Adipose tissue (tissue), 3 donors: Measurements from ENCODE around the gene SPACDR. TPM values are rescaled to one million over a fixed set of nuclear protein-coding genes. Genes with fewer than 3 reads are reported as not detected.
"Not testable (repeated sequence)": the region's sequence is repeated elsewhere in the genome, so short reads cannot be mapped to it uniquely, and the experiment has no call there.

ENCODE experiments used
- H3K27ac ChIP-seq: one replicate; pipeline ENCODE4 v1.5.1; 2013; ENCODE audit warnings: low read depth, low read length
- WGBS, 3 donors: extraction: QIAGEN DNeasy Blood & Tissue Kit; methylation state at CpG; one replicate each; pipeline ENCODE4 v1.1.7; 2013; 5-methylcytosine and 5-hydroxymethylcytosine counted together
- polyA plus RNA-seq, 3 donors: library from polyadenylated mRNA; stranded (reverse); fragments of 200-250 nt; gene quantifications; one replicate each; pipeline ENCODE4 v1.2.3, GENCODE V29; 2013
- donor health status: healthy with polysubstance abuse.
- donor health status: Bipolar disorder and iron deficiency.
- donor health status: healthy.

SPACDR gene
- polyA plus RNA-seq, 3 donors = 0.13 to 0.28 TPM; not detected in 1

- no peak overlapping the region for H3K27ac ChIP-seq
- 91 to 93% (median 93%) methylated on average over 11 of the region's 11 CpGs for WGBS, 3 donors
These were observed 22.2 kb downstream of the SPACDR start for GRCh38 chr7:100441641-100442535.

GRCh38 chr7:100439244-100439643 is 24.8 kb downstream of the SPACDR start:
- not testable (repeated sequence) for H3K27ac ChIP-seq
- 88 to 91% (median 91%) methylated on average over 7 of the region's 7 CpGs for WGBS, 3 donors

GRCh38 chr7:100438731-100439130 is 25.3 kb downstream of the SPACDR start:
- WGBS, 3 donors = 87 to 94% (median 94%) methylated on average over 8 of the region's 8 CpGs

GRCh38 chr7:100438172-100438571 is 25.9 kb downstream of the SPACDR start:
- H3K27ac ChIP-seq = no peak overlapping the region

More at GRCh38 chr7:100438731-100439130, 25.3 kb downstream of the SPACDR start:
- not testable (repeated sequence) for H3K27ac ChIP-seq

GRCh38 chr7:100437150-100438100 is 26.6 kb downstream of the SPACDR start:
- no peak overlapping the region for H3K27ac ChIP-seq
- WGBS, 3 donors = 88 to 92% (median 88%) methylated on average over 28 of the region's 28 CpGs

More at GRCh38 chr7:100438172-100438571, 25.9 kb downstream of the SPACDR start:
- WGBS, 3 donors = 42 to 55% (median 52%) methylated on average over 2 of the region's 2 CpGs

- H3K27ac ChIP-seq = peak overlapping the region; percentile 83
- 1 to 2% (median 1%) methylated on average over 64 to 81 of the region's 81 CpGs for WGBS, 3 donors
These were observed 28.4 kb downstream of the SPACDR start for GRCh38 chr7:100435401-100436304.

- H3K27ac ChIP-seq = no peak overlapping the region
- 80 to 86% (median 85%) methylated on average over 22 of the region's 22 CpGs for WGBS, 3 donors
These were observed 29.5 kb downstream of the SPACDR start for GRCh38 chr7:100434297-100435144.

GRCh38 chr7:100433592-100434296 is 30.3 kb downstream of the SPACDR start:
- H3K27ac ChIP-seq = no peak overlapping the region
- 76 to 77% (median 76%) methylated on average over 10 of the region's 10 CpGs for WGBS, 3 donors

- WGBS, 3 donors = 53 to 71% (median 69%) methylated on average over 4 of the region's 4 CpGs
- no peak overlapping the region for H3K27ac ChIP-seq
These were observed 30.8 kb downstream of the SPACDR start for GRCh38 chr7:100433276-100433591.

GRCh38 chr7:100432621-100433275 is 31.3 kb downstream of the SPACDR start:
- no peak overlapping the region for H3K27ac ChIP-seq
- 82 to 88% (median 84%) methylated on average over 21 of the region's 21 CpGs for WGBS, 3 donors

GRCh38 chr7:100432053-100432452 is 32.0 kb downstream of the SPACDR start:
- no peak overlapping the region for H3K27ac ChIP-seq
- 41 to 88% (median 83%) methylated on average over 4 of the region's 4 CpGs for WGBS, 3 donors

GRCh38 chr7:100431286-100431735 is 32.7 kb downstream of the SPACDR start:
- H3K27ac ChIP-seq = no peak overlapping the region
- WGBS, 3 donors = 79 to 87% (median 81%) methylated on average over 23 of the region's 23 CpGs

GRCh38 chr7:100430493-100431285 is 33.4 kb downstream of the SPACDR start:
- WGBS, 3 donors = 17 to 28% (median 18%) methylated on average over 31 of the region's 31 CpGs
- peak overlapping the region; percentile 76 for H3K27ac ChIP-seq

- WGBS, 3 donors = 0 to 1% (median 1%) methylated on average over 86 to 95 of the region's 95 CpGs
- peak within 1 kb of the TSS; percentile 93 for H3K27ac ChIP-seq
These were observed 34.2 kb downstream of the SPACDR start, which contains the start of gene MEPCE for GRCh38 chr7:100429637-100430492. Gene MEPCE (plus strand): TSS chr7:100429831. CDS start chr7:100430019, 188 bp downstream.
